ENCODE measurements around the gene DPY19L1.

- TF ChIP-seq, protein P1, sequence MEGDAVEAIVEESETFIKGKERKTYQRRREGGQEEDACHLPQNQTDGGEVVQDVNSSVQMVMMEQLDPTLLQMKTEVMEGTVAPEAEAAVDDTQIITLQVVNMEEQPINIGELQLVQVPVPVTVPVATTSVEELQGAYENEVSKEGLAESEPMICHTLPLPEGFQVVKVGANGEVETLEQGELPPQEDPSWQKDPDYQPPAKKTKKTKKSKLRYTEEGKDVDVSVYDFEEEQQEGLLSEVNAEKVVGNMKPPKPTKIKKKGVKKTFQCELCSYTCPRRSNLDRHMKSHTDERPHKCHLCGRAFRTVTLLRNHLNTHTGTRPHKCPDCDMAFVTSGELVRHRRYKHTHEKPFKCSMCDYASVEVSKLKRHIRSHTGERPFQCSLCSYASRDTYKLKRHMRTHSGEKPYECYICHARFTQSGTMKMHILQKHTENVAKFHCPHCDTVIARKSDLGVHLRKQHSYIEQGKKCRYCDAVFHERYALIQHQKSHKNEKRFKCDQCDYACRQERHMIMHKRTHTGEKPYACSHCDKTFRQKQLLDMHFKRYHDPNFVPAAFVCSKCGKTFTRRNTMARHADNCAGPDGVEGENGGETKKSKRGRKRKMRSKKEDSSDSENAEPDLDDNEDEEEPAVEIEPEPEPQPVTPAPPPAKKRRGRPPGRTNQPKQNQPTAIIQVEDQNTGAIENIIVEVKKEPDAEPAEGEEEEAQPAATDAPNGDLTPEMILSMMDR (conservative IDR thresholded peaks at IDR 0.05; ENCODE audit: low read length) = no peak
- TF ChIP-seq EZH2phosphoT487 (IDR thresholded peaks at IDR 0.05; ENCODE audit: borderline replicate concordance, low read depth, low read length) = no peak
Measured at GRCh38 chr7:35007768-35008167, 29.5 kb downstream of the DPY19L1 start.

Data from OCI-LY7 (cell line).